ENCODE data around the gene PLSCR3. TPM values are rescaled to one million over a fixed set of nuclear protein-coding genes. Genes with fewer than 3 reads are reported as not detected.
A peak's percentile ranks its signal among the peaks of the same experiment; 100 is the strongest.

PLSCR3 gene
- total and polyA plus RNA-seq, 3 donors from 2014 or later = 13.6 to 19.4 (median 14.2) TPM

DNA sequence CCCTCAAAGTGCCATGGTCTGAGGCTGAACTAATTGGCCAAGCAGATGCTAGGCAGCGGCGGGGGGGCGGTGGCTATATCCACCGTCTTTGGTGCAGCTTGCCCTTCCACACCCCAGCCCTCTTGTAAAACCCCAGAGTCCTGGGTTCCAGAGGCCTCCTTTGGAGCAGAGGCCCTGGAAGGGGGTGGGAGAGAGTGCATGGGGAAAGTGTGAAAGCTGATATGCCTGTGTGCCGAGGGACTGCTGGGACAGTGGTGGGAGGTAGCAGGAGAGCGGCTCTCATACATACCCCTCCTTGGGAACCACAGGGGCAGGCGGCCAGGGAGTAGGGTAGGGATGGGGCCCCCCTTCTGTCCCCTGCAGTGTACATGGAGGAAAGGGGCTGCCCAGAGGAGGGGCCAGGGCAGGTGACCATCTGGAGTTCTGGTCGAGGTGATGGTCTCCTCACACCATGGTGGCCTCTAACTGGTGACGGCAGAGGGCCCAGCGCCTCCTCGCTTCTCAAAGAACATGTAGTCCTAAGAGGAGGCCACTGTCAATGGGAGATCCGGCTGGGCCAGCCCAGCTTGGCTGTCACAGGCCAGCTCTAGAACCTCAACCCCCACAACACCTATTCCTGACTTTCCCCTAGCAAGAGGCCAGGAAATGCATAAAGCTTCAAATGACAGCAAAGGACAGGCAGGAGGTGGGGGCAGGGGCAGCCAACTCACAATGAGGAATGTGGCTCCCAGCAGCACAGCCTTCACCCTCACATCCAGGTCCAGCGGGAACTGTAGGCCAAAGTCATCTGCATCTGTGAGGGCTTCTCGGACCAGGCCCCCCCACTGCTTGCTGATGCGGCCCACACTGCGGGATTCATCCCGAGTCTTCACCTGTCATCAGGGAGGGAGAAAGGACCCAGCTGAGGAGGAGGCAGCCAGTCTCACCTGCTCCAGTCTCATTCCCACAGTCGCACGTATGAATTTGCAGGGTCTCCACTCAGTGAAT is 4.1 kb downstream of the PLSCR3 start:
- Histone ChIP-seq H3K27me3 (no peaks in the 10 kb centered on the region), H3K36me3 (ENCODE audit: low read depth, missing control alignments) (no peaks in the 10 kb centered on the region), H3K9me3 (no peaks in the 10 kb centered on the region), H3K4me1 (peaks cover 13% of the 10 kb centered on the region), H3K4me3 (no peak overlapping the region), H3K27ac (no peak overlapping the region)
- no peak for DNase-seq
- WGBS, 2 donors = 83 to 85% methylated on average over 11 to 19 of the region's 19 CpGs
- intact Hi-C loops (cut with DNase I; ENCODE audit: low total_unique reads) = no loop called here
- no peak for TF ChIP-seq POLR2A (IDR thresholded peaks at IDR 0.05)
- TF ChIP-seq, protein P1, sequence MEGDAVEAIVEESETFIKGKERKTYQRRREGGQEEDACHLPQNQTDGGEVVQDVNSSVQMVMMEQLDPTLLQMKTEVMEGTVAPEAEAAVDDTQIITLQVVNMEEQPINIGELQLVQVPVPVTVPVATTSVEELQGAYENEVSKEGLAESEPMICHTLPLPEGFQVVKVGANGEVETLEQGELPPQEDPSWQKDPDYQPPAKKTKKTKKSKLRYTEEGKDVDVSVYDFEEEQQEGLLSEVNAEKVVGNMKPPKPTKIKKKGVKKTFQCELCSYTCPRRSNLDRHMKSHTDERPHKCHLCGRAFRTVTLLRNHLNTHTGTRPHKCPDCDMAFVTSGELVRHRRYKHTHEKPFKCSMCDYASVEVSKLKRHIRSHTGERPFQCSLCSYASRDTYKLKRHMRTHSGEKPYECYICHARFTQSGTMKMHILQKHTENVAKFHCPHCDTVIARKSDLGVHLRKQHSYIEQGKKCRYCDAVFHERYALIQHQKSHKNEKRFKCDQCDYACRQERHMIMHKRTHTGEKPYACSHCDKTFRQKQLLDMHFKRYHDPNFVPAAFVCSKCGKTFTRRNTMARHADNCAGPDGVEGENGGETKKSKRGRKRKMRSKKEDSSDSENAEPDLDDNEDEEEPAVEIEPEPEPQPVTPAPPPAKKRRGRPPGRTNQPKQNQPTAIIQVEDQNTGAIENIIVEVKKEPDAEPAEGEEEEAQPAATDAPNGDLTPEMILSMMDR (IDR thresholded peaks at IDR 0.05) = no peak

DNA sequence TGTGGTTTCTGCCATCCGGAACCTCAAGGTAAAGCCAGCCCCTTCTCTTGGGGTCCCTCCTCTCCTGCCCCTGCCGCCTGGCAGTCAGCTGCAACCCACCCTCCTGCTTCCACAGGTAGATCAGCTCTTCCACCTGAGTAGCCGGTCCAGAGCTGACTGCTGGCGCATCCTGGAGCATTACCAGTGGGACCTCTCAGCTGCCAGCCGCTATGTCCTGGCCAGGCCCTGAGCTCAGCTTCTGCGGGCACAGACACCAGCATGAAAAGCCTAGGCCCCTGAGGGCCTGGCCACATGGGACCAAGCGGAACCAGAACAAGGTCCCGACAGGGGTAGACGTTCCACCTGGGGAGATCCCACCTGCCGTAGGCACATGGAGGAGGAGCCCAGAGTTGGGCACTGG is 5.5 kb downstream of the PLSCR3 start:
- H3K9me3 ChIP-seq = no peaks in the 10 kb centered on the region
- H3K36me3 ChIP-seq (ENCODE audit: low read depth, missing control alignments) = no peaks in the 10 kb centered on the region
- H3K27ac ChIP-seq = no peak overlapping the region
- DNase-seq = no peak
- no peaks in the 10 kb centered on the region for H3K27me3 ChIP-seq
- peaks cover 13% of the 10 kb centered on the region for H3K4me1 ChIP-seq
- WGBS, 2 donors = 98% methylated on average over 10 of the region's 10 CpGs; no CpG with 5 or more reads in 1 of the 2 donors
- H3K4me3 ChIP-seq = no peak overlapping the region
- TF ChIP-seq, protein P1 (IDR thresholded peaks at IDR 0.05) = no peak
- TF ChIP-seq POLR2A (IDR thresholded peaks at IDR 0.05) = no peak
- intact Hi-C loops (cut with DNase I; ENCODE audit: low total_unique reads) = no loop called here

DNA sequence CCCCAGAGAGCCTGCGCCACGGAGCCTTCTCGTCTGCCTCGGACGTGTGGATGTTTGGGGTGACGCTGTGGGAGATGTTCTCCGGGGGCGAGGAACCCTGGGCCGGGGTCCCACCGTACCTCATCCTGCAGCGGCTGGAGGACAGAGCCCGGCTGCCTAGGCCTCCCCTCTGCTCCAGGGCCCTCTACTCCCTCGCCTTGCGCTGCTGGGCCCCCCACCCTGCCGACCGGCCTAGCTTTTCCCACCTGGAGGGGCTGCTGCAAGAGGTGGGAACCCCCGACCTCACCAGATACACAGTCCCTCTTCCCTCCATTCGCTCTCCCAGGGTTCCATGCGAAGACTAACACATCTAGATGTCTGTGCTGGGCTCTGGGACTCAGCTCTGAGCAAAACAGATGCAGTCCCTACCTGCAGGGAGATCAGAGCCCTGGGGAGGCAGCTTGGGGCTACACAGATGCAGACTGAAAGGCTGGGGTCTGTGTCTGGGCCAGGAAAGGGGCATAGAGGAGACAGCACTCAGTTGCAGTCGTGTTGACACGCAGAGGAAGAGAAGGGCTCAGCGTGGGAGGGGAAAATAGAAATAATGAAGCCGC is 9.7 kb downstream of the PLSCR3 start:
- Histone ChIP-seq H3K27ac (no peak overlapping the region), H3K36me3 (ENCODE audit: low read depth, missing control alignments) (no peaks in the 10 kb centered on the region), H3K4me1 (peaks cover 28% of the 10 kb centered on the region), H3K9me3 (no peaks in the 10 kb centered on the region), H3K27me3 (no peaks in the 10 kb centered on the region), H3K4me3 (peak overlapping the region; percentile 6 to 30)
- DNase-seq = no peak
- intact Hi-C loops (cut with DNase I; ENCODE audit: low total_unique reads) = no loop called here
- 48 to 52% methylated on average over 5 to 23 of the region's 23 CpGs for whole genome bisulfite sequencing, 2 donors
- TF ChIP-seq POLR2A (IDR thresholded peaks at IDR 0.05) = no peak
- TF ChIP-seq, protein P1 (IDR thresholded peaks at IDR 0.05) = no peak

DNA sequence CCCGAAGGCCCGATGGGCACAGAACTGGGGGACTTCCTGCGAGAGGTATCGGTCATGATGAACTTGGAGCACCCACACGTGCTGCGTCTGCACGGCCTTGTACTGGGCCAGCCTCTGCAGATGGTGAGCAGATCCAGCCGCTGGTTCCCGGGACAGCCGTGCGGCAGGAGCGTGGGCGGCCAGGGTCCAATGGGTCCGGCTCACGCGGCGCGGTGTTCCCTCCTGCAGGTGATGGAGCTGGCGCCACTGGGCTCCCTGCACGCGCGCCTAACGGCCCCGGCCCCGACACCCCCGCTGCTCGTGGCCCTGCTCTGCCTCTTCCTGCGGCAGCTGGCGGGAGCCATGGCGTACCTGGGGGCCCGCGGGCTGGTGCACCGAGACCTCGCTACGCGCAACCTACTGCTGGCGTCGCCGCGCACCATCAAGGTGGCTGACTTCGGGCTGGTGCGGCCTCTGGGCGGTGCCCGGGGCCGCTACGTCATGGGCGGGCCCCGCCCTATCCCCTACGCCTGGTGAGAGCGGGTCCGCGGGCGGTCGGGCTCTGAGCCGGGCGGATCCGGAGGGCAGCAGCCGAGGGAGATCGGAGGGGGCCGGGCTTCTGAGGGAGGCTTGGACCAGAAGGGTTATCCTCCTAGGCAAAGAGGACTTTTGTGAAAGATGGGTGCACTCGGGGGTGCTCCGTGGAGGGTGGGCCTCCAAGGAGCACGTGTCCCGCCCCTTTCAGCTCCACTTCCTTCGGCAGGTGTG is 10.4 kb downstream of the PLSCR3 start:
- WGBS, 2 donors = 7 to 15% methylated on average over 4 to 65 of the region's 65 CpGs
- H3K36me3 ChIP-seq (ENCODE audit: low read depth, missing control alignments) = no peaks in the 10 kb centered on the region
- peaks cover 28% of the 10 kb centered on the region for H3K4me1 ChIP-seq
- H3K27me3 ChIP-seq = no peaks in the 10 kb centered on the region
- TF ChIP-seq, protein P1 (IDR thresholded peaks at IDR 0.05) = no peak
- no peak for TF ChIP-seq POLR2A (IDR thresholded peaks at IDR 0.05)
- no peak overlapping the region for H3K27ac ChIP-seq
- peak; percentile 43 for DNase-seq
- no peaks in the 10 kb centered on the region for H3K9me3 ChIP-seq
- intact Hi-C loops (cut with DNase I; ENCODE audit: low total_unique reads) = no loop called here
- H3K4me3 ChIP-seq = peak overlapping the region; percentile 6 to 30
